Psoas muscle (tissue), 8 donors: ENCODE results near the gene OR10K2. TPM values are rescaled to one million over a fixed set of nuclear protein-coding genes. Genes with fewer than 3 reads are reported as not detected.

Experiments
- ATAC-seq, 4 donors: fragments of 200-7000 bp; cut with Tn5 transposase; one replicate each; pipeline ENCODE4 v1.9.1; 2020; ENCODE audit warnings: moderate library complexity in 3 of 4, mild to moderate bottlenecking in 2 of 4
- DNase-seq, 2 donors: peaks; one replicate each; pipeline ENCODE4 v3.0.0-alpha.2; 2020
- H3K27ac ChIP-seq: fragments of 200-600 bp; one replicate; pipeline ENCODE4 v1.8.0; 2022
- H3K27me3 ChIP-seq, 3 donors: fragments of 200-600 bp in 1 of 3; one replicate each; pipeline versions ENCODE4 v1.6.1 to v1.8.0; 2013 to 2022; ENCODE audit warnings: low read length in 2 of 3, mild to moderate bottlenecking in 2 of 3, moderate library complexity in 1 of 3; ENCODE audit not compliant: insufficient read depth in 3 of 3
- H3K36me3 ChIP-seq, 2 donors: fragments of 200-600 bp in 1 of 2; one replicate each; pipeline versions ENCODE4 v1.6.1 to v1.8.0; 2013 to 2022; ENCODE audit warnings: low read depth in 1 of 2, mild to moderate bottlenecking in 1 of 2, moderate library complexity in 1 of 2; ENCODE audit not compliant: insufficient read depth in 1 of 2
- H3K4me1 ChIP-seq: fragments of 200-600 bp; one replicate; pipeline ENCODE4 v1.8.0; 2022
- H3K4me3 ChIP-seq: fragments of 200-600 bp; one replicate; pipeline ENCODE4 v1.8.0; 2022; ENCODE audit warnings: mild to moderate bottlenecking
- H3K9me3 ChIP-seq: fragments of 200-600 bp; one replicate; pipeline ENCODE4 v1.8.0; 2022
- CTCF ChIP-seq: fragments of 200-600 bp; IDR thresholded peaks from one replicate; pipeline ENCODE4 v1.8.0; 2022; ENCODE audit warnings: antibody characterized with exemption
- WGBS, 3 donors: extraction: QIAGEN DNeasy Blood & Tissue Kit; methylation state at CpG; one replicate each; pipeline versions ENCODE4 v1.1.6 to v1.1.7; 2013; 5-methylcytosine and 5-hydroxymethylcytosine counted together
- intact Hi-C, 2 donors: fragments of 100-400 bp; cut with DNase I; formaldehyde crosslinking; loops; one replicate each; pipeline versions ENCODE4 v1.11.0 to v1.14.2; 2022
- long read RNA-seq, 2 donors: library from polyadenylated mRNA; unstranded; transcript quantifications; one replicate each; pipeline ENCODE4 v2.0.0, GENCODE V29; 2021
- polyA plus RNA-seq, 3 donors: library from polyadenylated mRNA; stranded (reverse); fragments of 200-250 nt; gene quantifications; one replicate each; pipeline ENCODE4 v1.2.3, GENCODE V29; 2013
- total RNA-seq, 4 donors: library from RNA; stranded (reverse); fragmentation: NEBNext Ultra II Directional in 2 of 4; extraction: Animal tissue kit (Norgen Biotek cat#: 25700) in 2 of 4; gene quantifications; one replicate each; pipeline versions ENCODE4 v1.2.1 to v1.2.4, GENCODE V29; 2021 to 2023
- donor health status: healthy with polysubstance abuse.
- donor health status: DM: no; HTN: no; CAD: no; lungs with moderate emphysema.
- donor health status: Bipolar disorder and iron deficiency.
- donor health status: healthy.
- donor health status: DM: yes; HTN: yes; CAD: no.
- donor health status: DM: no; HTN: no; CAD: no.
- donor health status: DM: no; HTN: no; CAD: no.
- donor health status: DM: yes; HTN: yes; CAD: no.

Gene OR10K2
- total RNA-seq (not detected), polyA plus RNA-seq (not detected)
- long read RNA-seq, donor 1: 0 reads
- long read RNA-seq, donor 2: 0 reads

- H3K36me3 ChIP-seq: no peaks in the 10 kb centered on the region
- no peak for TF ChIP-seq CTCF
- peaks cover 7% of the 10 kb centered on the region for H3K9me3 ChIP-seq
- H3K27ac ChIP-seq: no peak within 1 kb of the TSS
- DNase-seq (no peak), ATAC-seq (no peak)
- intact Hi-C loops: no loop called here
- H3K27me3 ChIP-seq: no peaks in the 10 kb centered on the region
- WGBS, 3 donors: 83 to 92% (median 86%) methylated on average over 1 of the region's 1 CpG
- no peak within 1 kb of the TSS for H3K4me3 ChIP-seq
- H3K4me1 ChIP-seq: no peaks in the 10 kb centered on the region
These were observed at the start of gene OR10K2 for GRCh38 chr1:158426137-158426536. OR10K2 (minus strand) TSS chr1:158426237; CDS start chr1:158420866, 5,371 bp downstream.

GRCh38 chr1:158471920-158472319, 45.9 kb upstream of the OR10K2 start, which contains the start of gene OR10R2:
OR10R2 (plus strand) TSS chr1:158472220; CDS start chr1:158472326, 106 bp downstream.
- no peak for DNase-seq
- intact Hi-C loops: no loop called here
- no peaks in the 10 kb centered on the region for H3K27me3 ChIP-seq

GRCh38 chr1:158461534-158461933, 35.5 kb upstream of the OR10K2 start, which contains the start of gene OR10K1:
OR10K1 (plus strand) TSS chr1:158461834; CDS start chr1:158465562, 3,728 bp downstream.
- Histone ChIP-seq H3K4me3 (no peak within 1 kb of the TSS), H3K27ac (no peak within 1 kb of the TSS), H3K9me3 (no peaks in the 10 kb centered on the region), H3K27me3 (no peaks in the 10 kb centered on the region), H3K4me1 (no peaks in the 10 kb centered on the region), H3K36me3 (no peaks in the 10 kb centered on the region)
- WGBS, 3 donors: 62 to 65% (median 65%) methylated on average over 2 of the region's 2 CpGs
- DNase-seq (no peak), ATAC-seq (no peak)
- intact Hi-C loops: no loop called here
- no peak for TF ChIP-seq CTCF

More at GRCh38 chr1:158471920-158472319, 45.9 kb upstream of the OR10K2 start, which contains the start of gene OR10R2:
- H3K4me3 ChIP-seq: no peak within 1 kb of the TSS
- no peaks in the 10 kb centered on the region for H3K4me1 ChIP-seq
- ATAC-seq: no peak
- no peaks in the 10 kb centered on the region for H3K36me3 ChIP-seq
- TF ChIP-seq CTCF: no peak
- no peak within 1 kb of the TSS for H3K27ac ChIP-seq
- no peaks in the 10 kb centered on the region for H3K9me3 ChIP-seq

GRCh38 chr1:158458263-158458662, 32.2 kb upstream of the OR10K2 start:
- TF ChIP-seq CTCF: no peak
- H3K36me3 ChIP-seq: no peaks in the 10 kb centered on the region
- H3K27ac ChIP-seq: no peak overlapping the region
- intact Hi-C loops: no loop called here
- no peak for DNase-seq
- no peaks in the 10 kb centered on the region for H3K9me3 ChIP-seq
- ATAC-seq: no peak
- H3K4me3 ChIP-seq: no peak overlapping the region
- H3K4me1 ChIP-seq: no peaks in the 10 kb centered on the region
- no peaks in the 10 kb centered on the region for H3K27me3 ChIP-seq

GRCh38 chr1:158457246-158457645, 31.2 kb upstream of the OR10K2 start:
- intact Hi-C loops: no loop called here
- no peaks in the 10 kb centered on the region for H3K9me3 ChIP-seq
- no peak overlapping the region for H3K27ac ChIP-seq
- H3K4me3 ChIP-seq: no peak overlapping the region
- H3K4me1 ChIP-seq: no peaks in the 10 kb centered on the region
- no peaks in the 10 kb centered on the region for H3K27me3 ChIP-seq
- ATAC-seq (no peak), DNase-seq (no peak)
- TF ChIP-seq CTCF: no peak
- H3K36me3 ChIP-seq: no peaks in the 10 kb centered on the region
